ENCODE data around the gene AK9. TPM values are rescaled to one million over a fixed set of nuclear protein-coding genes. Genes with fewer than 3 reads are reported as not detected.

Gene AK9
- total RNA-seq, 1 donor, result 8.0 TPM

- no peak for DNase-seq (ENCODE audit: low read depth)
- H3K4me3 ChIP-seq (ENCODE audit: low read depth, low read length), result no peak overlapping the region
- TF ChIP-seq CTCF (IDR thresholded peaks at IDR 0.05; ENCODE audit: insufficient read depth, low read length), result no peak
Measured at GRCh38 chr6:109510358-109510757, 180.6 kb downstream of the AK9 start.

- no peak for DNase-seq (ENCODE audit: low read depth)
- no peak for TF ChIP-seq CTCF (IDR thresholded peaks at IDR 0.05; ENCODE audit: insufficient read depth, low read length)
- no peak overlapping the region for H3K4me3 ChIP-seq (ENCODE audit: low read depth, low read length)
Measured at GRCh38 chr6:109508166-109508860, 182.7 kb downstream of the AK9 start.

GRCh38 chr6:109507490-109508072 lies 183.4 kb downstream of the AK9 start:
- no peak overlapping the region for H3K4me3 ChIP-seq (ENCODE audit: low read depth, low read length)
- no peak for TF ChIP-seq CTCF (IDR thresholded peaks at IDR 0.05; ENCODE audit: insufficient read depth, low read length)
- DNase-seq (ENCODE audit: low read depth), result no peak

- no peak for TF ChIP-seq CTCF (IDR thresholded peaks at IDR 0.05; ENCODE audit: insufficient read depth, low read length)
- H3K4me3 ChIP-seq (ENCODE audit: low read depth, low read length), result no peak overlapping the region
- DNase-seq (ENCODE audit: low read depth), result no peak
Measured at GRCh38 chr6:109506841-109507240, 184.2 kb downstream of the AK9 start.

- H3K4me3 ChIP-seq (ENCODE audit: low read depth, low read length), result no peak overlapping the region
- DNase-seq (ENCODE audit: low read depth), result no peak
- no peak for TF ChIP-seq CTCF (IDR thresholded peaks at IDR 0.05; ENCODE audit: insufficient read depth, low read length)
Measured at GRCh38 chr6:109506314-109506713, 184.7 kb downstream of the AK9 start.

- TF ChIP-seq CTCF (IDR thresholded peaks at IDR 0.05; ENCODE audit: insufficient read depth, low read length), result no peak
- DNase-seq (ENCODE audit: low read depth), result no peak
- H3K4me3 ChIP-seq (ENCODE audit: low read depth, low read length), result no peak overlapping the region
Measured at GRCh38 chr6:109503327-109504224, 187.4 kb downstream of the AK9 start.
